NCI-H2107 treated with DMSO at 0.1 percent for 48 hours (cell line): Measurements from ENCODE around the gene PPP2R2B.
A peak's percentile ranks its signal among the peaks of the same experiment; 100 is the strongest.

Source experiments
- DNase-seq: peaks from one replicate; lab custom pipeline; 2025; ENCODE audit not compliant: unreplicated experiment; lab: John Stamatoyannopoulos, UW

PPP2R2B gene

DNA sequence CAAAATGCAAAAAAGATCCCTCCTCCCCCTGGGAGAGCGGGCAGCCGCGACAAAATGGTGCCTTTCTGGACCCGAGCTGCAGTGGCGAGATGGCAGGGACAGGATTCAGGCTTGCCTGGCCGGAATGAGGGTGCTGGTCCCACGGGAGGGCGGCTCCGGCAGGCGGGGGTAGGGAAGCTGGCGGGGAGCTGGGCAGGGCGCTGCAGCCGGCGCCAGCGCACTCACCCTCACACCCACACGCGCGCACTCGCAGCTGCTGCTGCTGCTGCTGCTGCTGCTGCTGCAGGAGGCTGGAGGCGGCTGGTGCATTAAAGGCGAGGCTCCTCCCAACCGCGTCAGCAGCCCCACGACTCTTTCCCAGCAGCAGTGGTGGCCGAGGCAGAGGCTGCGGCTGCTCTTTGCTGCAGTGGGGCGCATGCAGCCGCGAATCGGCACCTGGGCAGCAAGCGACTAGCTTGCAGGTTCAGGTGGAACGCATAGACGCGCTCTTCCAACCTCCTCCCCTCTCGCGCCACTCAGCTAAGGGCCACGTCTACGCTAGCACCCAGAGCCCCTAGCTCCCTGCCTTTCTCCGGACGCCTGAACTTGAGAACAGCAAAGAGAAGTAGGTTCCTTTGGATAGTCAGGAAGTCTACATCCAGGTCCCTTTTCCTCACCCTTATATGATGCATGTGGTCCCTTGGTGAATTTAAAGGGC, at the start of gene PPP2R2B:
PPP2R2B (minus strand) TSS at position 282 of the 697 bp plus-strand sequence.
- no peak for DNase-seq

DNA sequence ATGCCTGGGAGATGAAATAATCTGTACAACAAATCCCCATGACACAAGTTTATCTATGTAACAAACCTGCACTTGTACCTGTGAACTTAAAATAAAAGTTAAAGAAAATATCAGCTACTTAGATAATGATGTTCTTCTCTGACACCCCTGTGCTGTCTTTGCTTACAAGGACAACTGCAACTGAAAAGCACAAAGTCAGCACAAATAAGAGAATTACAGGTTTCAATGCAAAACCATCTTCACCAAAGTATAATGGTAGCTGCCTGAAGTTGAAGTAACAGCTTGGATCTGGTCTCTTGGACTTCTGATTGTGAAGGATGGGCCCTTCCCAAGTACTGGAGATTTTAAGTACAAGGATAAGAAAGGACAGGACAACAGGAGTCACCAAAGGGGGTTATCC, 45.6 kb upstream of the PPP2R2B start:
- no peak for DNase-seq

DNA sequence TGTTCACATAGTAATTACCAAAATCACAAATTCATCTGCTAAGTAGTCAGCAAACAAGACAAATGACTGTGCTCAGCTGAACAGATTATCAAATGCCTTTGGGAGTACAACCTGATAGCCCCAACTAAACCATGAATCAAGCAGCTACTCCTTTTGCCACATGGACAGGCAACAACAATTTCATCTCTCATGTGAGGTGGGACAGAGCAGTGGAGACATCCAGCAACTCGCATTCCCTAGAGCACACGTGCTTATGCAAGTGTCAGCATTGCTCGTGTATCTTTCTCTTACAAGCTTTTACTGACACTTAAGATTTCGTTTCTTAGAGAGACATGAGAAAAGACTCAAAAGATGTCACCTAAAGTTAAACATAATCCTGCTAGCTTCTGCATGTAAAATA, 42.7 kb upstream of the PPP2R2B start:
- no peak for DNase-seq

DNA sequence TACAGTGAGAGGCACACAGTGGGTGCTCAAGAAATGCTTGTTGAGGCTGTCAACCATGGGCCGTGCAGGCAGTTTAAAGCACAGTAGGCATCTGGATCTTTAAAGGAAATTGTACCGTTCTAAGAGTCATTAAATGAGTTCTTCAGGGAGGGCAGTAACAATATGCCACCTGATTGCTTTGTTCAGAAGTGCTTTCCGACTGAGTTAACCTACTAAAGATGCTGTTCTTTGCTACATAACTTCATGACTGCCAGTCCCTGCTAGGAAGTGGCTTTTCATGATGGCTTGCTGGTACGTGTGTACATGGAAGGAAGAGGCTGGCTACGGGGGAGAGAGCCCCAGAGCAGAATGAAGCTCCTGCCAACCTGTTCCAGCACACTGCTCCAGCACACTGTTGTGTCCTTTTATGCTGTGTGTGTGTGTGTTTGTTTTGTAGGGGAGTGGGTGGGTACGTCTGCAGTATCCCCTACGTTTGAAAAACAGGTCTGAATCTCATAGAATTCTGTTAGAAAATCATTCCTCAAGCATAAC, 41.9 kb upstream of the PPP2R2B start:
- DNase-seq: peak; percentile 2

- no peak for DNase-seq
Measured at GRCh38 chr5:146919304-146919703, 40.7 kb upstream of the PPP2R2B start.

DNA sequence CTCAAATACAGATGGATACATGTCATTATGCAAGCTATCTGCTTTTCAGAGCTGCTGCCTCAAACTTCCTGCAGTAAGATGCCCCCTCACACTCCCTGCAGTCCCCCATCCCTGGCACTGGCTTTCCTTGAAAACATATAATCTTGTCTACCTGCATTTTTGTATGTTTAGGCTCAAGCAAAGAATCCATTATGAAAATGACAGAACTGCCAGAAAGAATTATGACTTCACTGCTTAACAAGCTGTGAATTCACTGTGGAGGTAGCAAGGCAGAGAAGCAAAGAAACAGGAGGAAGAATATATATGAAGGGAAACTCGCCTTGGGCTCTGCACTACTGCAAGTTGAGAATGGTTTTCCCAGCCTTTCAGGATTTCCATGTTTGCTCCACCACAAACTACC, 39.4 kb upstream of the PPP2R2B start:
- DNase-seq: no peak

GRCh38 chr5:146912874-146913273, 34.3 kb upstream of the PPP2R2B start:
- no peak for DNase-seq

DNA sequence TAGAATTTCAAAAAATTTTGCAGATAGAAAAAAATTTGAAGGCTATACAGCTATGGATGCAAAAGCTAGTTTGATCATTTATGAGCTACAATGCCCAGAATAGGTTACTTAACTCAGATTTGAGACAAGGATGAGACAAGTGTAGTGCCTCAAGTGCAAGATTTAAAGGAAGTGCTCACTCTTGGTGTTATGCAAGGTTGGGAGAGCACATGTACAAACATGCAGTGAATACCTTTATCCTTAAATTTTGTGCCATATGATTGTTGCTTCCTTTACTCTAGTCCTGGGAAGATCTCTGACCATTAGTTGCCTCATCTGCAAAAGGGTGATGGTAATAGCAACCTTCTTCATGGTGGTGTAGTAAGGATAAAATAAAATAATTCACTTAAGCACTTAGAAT, 31.7 kb upstream of the PPP2R2B start:
- no peak for DNase-seq

DNA sequence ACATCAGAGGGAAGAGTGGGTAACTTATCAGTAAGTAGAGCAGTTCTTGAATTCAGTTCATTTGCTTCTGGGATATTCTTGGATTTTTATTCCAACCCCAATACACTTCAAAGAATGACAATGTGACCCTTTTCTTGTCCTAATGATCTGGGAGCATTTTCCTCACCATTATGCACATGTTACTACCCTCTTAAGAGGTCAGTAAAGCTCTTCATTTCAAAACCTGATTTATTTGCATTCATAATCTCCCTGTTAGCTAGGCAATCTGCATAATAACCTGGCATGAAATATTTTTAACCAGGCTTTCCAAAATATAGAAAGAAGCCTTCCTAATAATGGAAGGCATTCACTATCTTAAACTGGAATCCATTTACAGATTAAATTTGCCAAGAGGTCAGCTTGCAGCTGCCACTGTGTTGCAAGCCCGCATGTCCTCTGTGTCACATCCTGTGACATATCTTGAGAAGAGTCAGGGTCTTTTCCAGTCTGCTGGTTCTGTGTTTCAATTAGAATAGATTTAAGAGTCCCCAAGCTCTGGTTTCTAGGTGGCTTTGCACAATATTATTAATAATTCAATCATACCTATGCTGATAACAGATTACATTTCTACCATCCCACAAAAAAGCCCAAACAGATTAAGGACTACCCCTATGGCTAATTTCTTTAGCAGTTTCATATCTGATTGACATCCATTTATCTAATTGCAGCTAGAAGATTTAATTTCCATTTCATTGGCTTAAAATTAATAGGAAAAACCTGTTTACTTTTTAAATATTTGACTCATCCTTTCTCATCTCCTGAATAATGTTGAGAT, 30.9 kb upstream of the PPP2R2B start:
- DNase-seq: no peak

GRCh38 chr5:146906803-146907202, 28.2 kb upstream of the PPP2R2B start:
- no peak for DNase-seq

DNA sequence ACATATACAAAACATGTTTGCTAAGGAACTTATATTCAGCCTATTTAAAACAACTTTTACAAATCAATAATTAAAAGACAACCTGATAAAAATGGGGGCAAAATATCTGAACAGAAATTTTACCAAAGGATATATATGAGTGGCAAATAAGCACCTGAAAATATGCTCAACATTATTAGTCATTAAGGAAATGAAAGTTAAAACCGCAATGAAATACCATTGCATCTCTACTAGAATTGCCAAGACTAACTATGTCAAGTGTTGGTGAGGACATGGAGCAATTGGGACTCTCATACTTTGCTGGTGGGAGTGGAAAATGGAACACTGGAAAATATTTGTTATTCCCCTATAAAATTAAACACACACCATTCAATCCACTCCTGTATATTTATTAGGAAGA, 26.3 kb upstream of the PPP2R2B start:
- no peak for DNase-seq

DNA sequence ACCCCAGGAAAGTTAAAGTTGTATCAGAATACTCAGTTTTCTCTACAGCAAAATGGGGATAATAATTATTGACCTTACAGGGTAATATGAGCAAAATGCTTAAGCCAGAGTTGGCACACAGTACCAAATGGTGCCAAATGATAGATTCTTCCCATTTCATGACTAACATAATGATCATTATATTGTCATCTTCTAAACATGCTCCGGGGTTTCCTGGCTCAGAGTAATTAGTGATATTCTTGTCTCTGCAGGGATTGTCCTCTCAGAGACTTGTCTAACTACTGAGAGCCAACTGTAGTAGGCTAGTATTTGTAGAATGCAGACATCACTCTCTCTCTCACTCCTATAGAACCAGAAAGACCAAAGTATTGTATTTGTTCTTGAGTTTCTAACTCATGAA, 25.2 kb upstream of the PPP2R2B start:
- no peak for DNase-seq

- DNase-seq: no peak
Measured at GRCh38 chr5:146902471-146902870, 23.9 kb upstream of the PPP2R2B start.

GRCh38 chr5:146897061-146897460, 18.5 kb upstream of the PPP2R2B start:
- DNase-seq: no peak

DNA sequence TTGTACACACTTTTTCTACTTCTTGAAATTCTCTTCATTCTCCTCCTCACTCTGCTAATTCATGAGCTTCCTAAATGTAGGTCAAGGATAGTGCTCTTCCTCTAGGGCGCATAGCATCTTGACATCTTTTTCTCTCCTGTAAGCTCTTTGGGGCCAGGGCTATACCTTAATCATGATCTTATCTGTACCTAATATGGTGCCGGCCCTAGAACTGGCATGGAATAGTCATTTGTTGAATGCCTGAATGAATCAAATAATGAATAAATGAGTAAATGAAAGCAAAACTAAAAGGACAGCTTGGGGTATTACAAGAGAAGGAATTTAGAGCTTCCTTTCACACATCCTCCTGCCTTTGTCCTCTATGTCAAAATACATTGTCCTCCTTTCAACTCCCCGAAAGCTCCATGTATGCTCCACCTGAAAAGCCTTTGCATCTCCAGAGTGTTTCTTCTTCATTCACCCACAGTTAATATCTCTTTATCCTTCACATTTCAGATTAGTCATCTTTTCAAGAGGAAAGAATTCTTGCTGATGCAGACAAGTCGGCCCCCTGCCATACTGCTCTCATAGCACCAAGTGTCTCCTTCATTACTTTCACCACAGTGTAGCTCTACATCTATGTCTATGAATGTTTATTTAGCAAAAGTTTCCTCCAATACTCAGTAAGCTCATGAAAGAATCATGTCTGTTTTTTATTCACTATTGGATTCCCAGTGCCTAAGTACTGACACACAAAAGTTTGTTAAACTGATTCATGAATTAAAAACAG, 16.4 kb upstream of the PPP2R2B start:
- no peak for DNase-seq

DNA sequence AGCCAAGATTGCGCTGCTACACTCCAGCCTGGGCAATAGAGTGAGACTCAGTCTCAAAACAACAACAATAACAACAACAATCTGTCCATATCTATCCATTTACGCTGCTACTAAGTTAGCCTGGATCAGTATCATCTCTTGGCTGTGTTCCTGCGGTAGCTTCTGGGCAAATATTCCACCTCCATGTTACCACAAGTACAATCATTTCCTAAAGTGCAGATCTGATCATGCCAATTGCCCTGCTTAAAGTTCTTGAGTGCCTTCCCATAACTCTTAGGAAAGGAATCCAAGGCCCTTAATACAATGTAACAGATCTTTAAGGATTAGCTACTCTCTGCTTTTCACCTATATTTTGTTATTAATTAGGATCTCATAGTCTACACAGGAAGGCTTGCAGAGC, 15.4 kb upstream of the PPP2R2B start:
- DNase-seq: no peak

DNA sequence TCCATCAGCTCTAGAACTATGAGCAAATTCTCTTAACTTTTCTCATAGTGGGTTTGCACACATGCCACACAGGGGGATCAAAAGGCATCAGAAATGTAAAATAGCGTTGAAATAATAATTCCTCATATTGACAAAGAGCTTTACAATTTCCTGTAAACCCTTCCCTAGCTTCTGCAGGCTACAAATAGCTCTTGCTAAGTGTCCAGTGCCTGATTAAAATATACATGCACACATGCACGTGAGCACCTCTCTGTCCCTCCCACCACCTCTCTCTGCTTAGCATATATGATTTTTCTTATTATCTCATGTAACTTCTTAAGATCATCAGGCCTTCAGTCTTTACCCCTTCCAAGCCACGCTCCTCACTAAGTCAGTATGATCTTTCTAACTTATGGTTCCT, 13.7 kb upstream of the PPP2R2B start:
- no peak for DNase-seq

GRCh38 chr5:146891511-146891910, 13.0 kb upstream of the PPP2R2B start:
- DNase-seq: no peak

DNA sequence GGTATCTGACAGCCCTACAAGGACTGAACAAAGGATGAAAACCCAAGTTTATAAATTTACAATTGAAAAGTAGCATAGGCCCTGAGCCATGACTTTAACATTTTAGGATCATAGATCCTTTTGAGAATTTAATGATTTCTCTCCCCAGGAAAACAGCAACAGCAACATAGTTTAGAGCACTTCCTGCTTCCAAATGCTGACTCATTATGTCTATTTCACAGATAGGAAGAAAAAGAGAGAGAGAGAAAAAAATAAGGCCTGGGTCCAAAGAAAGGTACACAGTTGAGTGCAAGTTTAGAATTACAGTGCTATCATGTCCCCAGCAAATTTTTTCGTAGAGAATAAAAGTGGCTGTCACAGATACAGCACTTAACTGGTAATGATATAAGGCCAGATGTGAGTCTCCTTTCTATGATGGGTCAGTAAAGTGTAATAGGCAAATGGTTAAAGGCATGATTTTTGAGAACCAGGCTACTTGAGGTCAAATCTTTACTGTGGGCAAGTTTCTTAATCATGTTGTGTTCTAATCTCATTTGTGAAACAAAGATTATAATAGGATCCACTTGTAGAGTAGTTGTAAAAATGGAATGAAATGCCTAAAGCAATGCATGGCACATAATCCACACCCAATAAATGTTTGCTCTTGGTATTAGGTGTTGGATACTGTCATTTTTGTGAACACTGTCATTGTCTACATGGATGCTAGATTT, 12.3 kb upstream of the PPP2R2B start:
- DNase-seq: no peak

DNA sequence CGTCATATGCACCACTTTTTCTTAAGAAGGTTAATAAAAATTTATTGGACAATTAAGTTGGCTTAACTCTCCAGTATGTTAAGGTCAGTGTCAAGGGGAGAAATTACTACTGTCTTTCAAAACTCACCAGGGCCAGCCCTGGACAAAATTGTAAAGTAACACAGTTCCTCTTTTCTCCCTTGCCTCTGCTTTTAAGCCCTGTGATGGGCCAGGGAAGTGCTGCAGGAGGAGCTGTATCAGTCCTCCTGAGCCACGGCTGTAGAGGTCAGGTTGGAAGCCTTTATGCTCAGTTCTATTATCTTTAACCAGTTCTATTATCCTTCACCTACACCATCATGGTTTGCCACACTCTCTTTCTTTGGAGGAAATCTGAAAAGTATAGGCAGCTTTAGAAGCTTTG, 11.5 kb upstream of the PPP2R2B start:
- no peak for DNase-seq

DNA sequence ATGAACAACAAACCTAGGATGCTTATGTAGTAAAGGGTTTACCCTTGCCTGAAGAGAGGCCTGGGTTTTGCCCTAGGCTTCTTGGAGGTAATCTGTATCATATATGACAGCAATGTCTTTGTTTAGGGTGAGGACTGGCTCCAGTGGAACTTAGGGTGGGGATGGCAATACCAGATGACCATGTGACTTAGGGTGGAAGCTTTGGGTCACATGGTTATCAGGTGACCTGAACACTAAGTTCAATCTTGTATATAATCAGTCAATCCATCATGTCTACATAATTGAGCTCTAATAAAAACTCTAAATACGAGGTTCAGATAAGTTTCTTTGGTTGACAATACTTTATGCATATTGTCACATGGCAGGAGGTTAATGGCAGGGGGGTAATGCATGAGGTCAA, 10.6 kb upstream of the PPP2R2B start:
- no peak for DNase-seq
